HEK293 (cell line): ENCODE results near the gene OTX1.

Source experiments
- CTCF ChIA-PET: fragments of 350-600 bp; formaldehyde crosslinking; extraction: SDS; loops from one replicate; lab custom pipeline; 2021; ENCODE audit warnings: antibody characterized with exemption; lab: Yijun Ruan, JAX
- POLR2A ChIA-PET: fragments of 300-600 bp; formaldehyde crosslinking; extraction: SDS; loops from one replicate; lab custom pipeline; 2020; ENCODE audit warnings: antibody characterized with exemption, inconsistent platforms; lab: Yijun Ruan, JAX
- H3K27ac ChIP-seq: fragments of 200-500 bp; sonication (Bioruptor generic); 2 replicates; pipeline ENCODE4 v1.5.1; 2014; ENCODE audit warnings: low read depth, low read length, control low read depth, inconsistent platforms; ENCODE audit errors: extremely low read depth
- H3K36me3 ChIP-seq, 2 experiments: fragments of 200-500 bp in 1 of 2; sonication (Bioruptor generic) in 1 of 2; 1 replicate in 1 of 2; 2 replicates in 1 of 2; pipeline ENCODE4 v1.5.1; 2014 to 2017; ENCODE audit warnings: inconsistent platforms in 2 of 2, low read length in 2 of 2; ENCODE audit not compliant: control insufficient read depth in 2 of 2, insufficient read depth in 1 of 2
- H3K4me1 ChIP-seq: fragments of 200-500 bp; sonication (Bioruptor generic); 2 replicates; pipeline ENCODE4 v1.5.1; 2014; ENCODE audit warnings: mild to moderate bottlenecking, low read length, inconsistent platforms; ENCODE audit not compliant: control insufficient read depth, insufficient read depth
- H3K4me3 ChIP-seq: 2 replicates; pipeline ENCODE4 v1.5.1; 2011; ENCODE audit warnings: low read depth, mild to moderate bottlenecking, control low read depth, low read length, moderate library complexity
- H3K9me3 ChIP-seq: fragments of 200-500 bp; sonication (Bioruptor generic); 2 replicates; pipeline ENCODE4 v1.5.1; 2014; ENCODE audit warnings: low read depth, low read length, inconsistent platforms; ENCODE audit not compliant: control insufficient read depth, insufficient read depth
- PRDM6 ChIP-seq: fragments of 450-650 bp; formaldehyde crosslinking; IDR thresholded peaks from 2 replicates; pipeline ENCODE4 v1.5.1; 2017; ENCODE audit warnings: missing biosample characterization, missing genetic modification characterization
- SP3 ChIP-seq: fragments of 450-650 bp; formaldehyde crosslinking; IDR thresholded peaks from 2 replicates; pipeline ENCODE4 v1.5.1; 2016; ENCODE audit warnings: missing biosample characterization, missing genetic modification characterization
- ZFP41 ChIP-seq: fragments of 450-650 bp; formaldehyde crosslinking; IDR thresholded peaks from 2 replicates; pipeline ENCODE4 v1.5.1; 2016; ENCODE audit warnings: missing biosample characterization, missing genetic modification characterization, borderline replicate concordance
- ZNF184 ChIP-seq: fragments of 450-650 bp; IDR thresholded peaks from 2 replicates; pipeline ENCODE4 v1.5.1; 2018; ENCODE audit warnings: missing biosample characterization, mild to moderate bottlenecking, missing genetic modification characterization
- ZNF280C ChIP-seq: fragments of 450-650 bp; formaldehyde crosslinking; IDR thresholded peaks from 2 replicates; pipeline ENCODE4 v1.5.1; 2016; ENCODE audit warnings: missing biosample characterization, missing genetic modification characterization
- ZNF280D ChIP-seq: fragments of 450-650 bp; formaldehyde crosslinking; IDR thresholded peaks from 2 replicates; pipeline ENCODE4 v1.5.1; 2016; ENCODE audit warnings: missing biosample characterization, missing genetic modification characterization
- ZNF341 ChIP-seq: fragments of 450-650 bp; formaldehyde crosslinking; IDR thresholded peaks from 2 replicates; pipeline ENCODE4; 2016; ENCODE audit warnings: low read depth, missing biosample characterization, missing genetic modification characterization
- ZNF354C ChIP-seq: fragments of 450-650 bp; formaldehyde crosslinking; IDR thresholded peaks from 2 replicates; pipeline ENCODE4 v1.5.1; 2016; ENCODE audit warnings: missing biosample characterization, missing genetic modification characterization, low read depth, borderline replicate concordance
- ZNF366 ChIP-seq: fragments of 450-650 bp; formaldehyde crosslinking; conservative IDR thresholded peaks from 2 replicates; pipeline ENCODE4 v1.5.1; 2016; ENCODE audit warnings: missing biosample characterization, missing genetic modification characterization
- ZNF544 ChIP-seq: fragments of 450-650 bp; formaldehyde crosslinking; IDR thresholded peaks from 2 replicates; pipeline ENCODE4 v1.5.0; 2017; ENCODE audit warnings: missing biosample characterization, missing genetic modification characterization
- ZNF624 ChIP-seq: fragments of 450-650 bp; formaldehyde crosslinking; IDR thresholded peaks from 2 replicates; pipeline ENCODE4 v1.5.1; 2017; ENCODE audit warnings: missing biosample characterization, missing genetic modification characterization
- ZNF670 ChIP-seq: fragments of 450-650 bp; formaldehyde crosslinking; IDR thresholded peaks from 2 replicates; pipeline ENCODE4 v1.5.1; 2016; ENCODE audit warnings: missing biosample characterization, missing genetic modification characterization, low read depth
- ZNF701 ChIP-seq: fragments of 450-650 bp; formaldehyde crosslinking; IDR thresholded peaks from 2 replicates; pipeline ENCODE4 v1.5.1; 2016; ENCODE audit warnings: missing biosample characterization, missing genetic modification characterization
- TF ChIP-seq, protein P1 (sequence below): fragments of 450-650 bp; IDR thresholded peaks from 2 replicates; pipeline ENCODE4 v1.5.1; 2018; ENCODE audit warnings: missing biosample characterization, missing genetic modification characterization
- TF ChIP-seq, protein P2 (sequence below): fragments of 450-650 bp; formaldehyde crosslinking; IDR thresholded peaks from 2 replicates; pipeline ENCODE4 v1.5.1; 2016; ENCODE audit warnings: missing biosample characterization, missing genetic modification characterization, borderline replicate concordance

Gene OTX1

DNA sequence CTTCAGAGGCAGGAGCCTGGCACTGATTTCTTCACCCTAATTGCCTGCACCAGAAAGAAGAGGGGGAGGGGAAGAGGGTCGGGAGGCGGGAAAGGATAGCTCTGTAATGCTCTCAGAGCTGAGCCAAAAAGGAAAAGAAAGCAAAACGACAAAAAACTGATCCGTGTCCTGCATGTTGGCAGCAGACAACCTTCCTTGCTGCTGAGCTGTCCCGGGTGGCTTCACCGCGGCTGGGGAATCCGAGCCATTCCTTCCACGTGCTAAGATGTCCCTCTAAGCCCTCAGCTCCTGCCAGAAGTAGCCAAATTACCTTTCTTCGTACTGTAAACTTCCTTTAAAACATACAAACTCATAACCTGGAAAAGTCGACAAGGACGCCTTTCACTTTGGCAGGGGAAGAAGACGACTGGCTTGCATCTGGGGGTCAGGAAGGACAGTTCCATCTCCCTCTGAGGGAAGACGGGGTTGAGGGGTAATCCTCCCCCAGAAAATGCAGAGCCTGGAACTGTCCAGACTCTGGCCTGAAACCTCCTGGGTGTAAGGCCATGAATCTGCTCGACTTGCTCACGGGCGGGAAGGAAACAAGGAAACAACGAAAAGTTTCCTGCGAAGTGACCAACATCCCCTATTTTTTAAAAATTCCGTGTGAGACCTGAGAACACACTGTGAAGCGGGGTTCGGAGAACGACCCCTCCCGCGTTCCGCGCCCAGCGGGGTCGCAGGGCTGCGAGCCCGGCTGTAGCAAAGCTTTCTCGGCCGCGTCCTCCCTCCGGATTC is 7.7 kb downstream of the OTX1 start:
- no peak overlapping the region for H3K4me3 ChIP-seq
- no peak overlapping the region for H3K27ac ChIP-seq
- H3K9me3 ChIP-seq = no peaks in the 10 kb centered on the region
- ChIA-PET POLR2A (no interaction called here), CTCF (interaction anchor here (0.6 kb wide), 1 partner anchor 94 kb away, joined by 4 read pairs; no protein-coding TSS in a partner anchor)
- TF ChIP-seq ZNF184 (tag by site-specific recombination) (no peak), ZNF670 (no peak), ZNF280C (tag by site-specific recombination) (no peak), PRDM6 (tag by site-specific recombination) (no peak), ZNF544 (no peak), SP3 (tag by site-specific recombination) (no peak)
- TF ChIP-seq, protein P1, sequence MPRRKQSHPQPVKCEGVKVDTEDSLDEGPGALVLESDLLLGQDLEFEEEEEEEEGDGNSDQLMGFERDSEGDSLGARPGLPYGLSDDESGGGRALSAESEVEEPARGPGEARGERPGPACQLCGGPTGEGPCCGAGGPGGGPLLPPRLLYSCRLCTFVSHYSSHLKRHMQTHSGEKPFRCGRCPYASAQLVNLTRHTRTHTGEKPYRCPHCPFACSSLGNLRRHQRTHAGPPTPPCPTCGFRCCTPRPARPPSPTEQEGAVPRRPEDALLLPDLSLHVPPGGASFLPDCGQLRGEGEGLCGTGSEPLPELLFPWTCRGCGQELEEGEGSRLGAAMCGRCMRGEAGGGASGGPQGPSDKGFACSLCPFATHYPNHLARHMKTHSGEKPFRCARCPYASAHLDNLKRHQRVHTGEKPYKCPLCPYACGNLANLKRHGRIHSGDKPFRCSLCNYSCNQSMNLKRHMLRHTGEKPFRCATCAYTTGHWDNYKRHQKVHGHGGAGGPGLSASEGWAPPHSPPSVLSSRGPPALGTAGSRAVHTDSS (tag by site-specific recombination) = no peak
- H3K4me1 ChIP-seq = no peaks in the 10 kb centered on the region
- H3K36me3 ChIP-seq = peaks cover 0 to 40% of the 10 kb centered on the region in 2 experiments; a peak in 2 of 3 replicates

DNA sequence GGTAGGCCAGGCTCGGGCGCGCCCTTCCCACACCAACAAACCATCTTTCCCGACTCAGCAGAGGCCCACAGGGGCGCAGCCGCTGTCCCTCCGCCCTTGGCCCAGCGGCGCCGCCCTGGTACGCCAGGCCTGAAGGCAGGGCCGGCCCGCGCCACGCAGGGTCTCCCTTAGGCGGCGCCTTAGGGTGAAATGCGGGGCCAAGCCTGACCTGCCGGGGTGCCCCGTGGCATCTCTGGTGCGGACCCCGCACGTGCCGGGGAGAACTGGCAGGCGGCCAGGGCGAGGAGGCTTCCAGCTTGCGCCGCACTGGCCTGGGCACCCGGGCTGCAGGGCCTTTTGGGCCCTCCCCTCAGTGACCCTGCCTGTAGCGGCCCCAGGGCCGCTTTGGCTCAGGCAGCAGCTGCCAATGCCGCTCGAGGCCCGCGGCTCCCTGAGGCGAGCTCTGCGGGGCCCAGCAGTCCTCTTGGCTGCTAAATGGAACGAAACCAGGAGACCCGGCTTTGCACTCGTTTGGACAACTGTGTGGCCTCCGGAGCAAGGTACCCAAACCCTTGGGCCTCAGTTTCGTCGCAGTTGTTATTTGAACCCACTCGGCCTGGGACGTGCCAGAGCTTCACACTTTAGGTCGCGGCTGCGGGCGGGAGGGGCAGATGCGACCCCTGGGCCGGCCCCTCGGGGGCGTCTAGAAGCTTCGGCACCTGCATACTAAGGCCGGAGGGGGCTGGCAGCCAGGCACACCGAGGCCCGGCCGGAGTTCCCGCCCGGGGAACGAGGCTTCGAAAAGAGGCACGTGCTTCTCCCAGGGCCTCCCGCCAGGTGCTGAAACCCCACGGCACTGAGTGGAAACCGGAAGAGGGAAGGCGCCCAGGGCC is 8.5 kb downstream of the OTX1 start:
- H3K4me1 ChIP-seq = peaks cover under 1% of the 10 kb centered on the region; the same call in 1 of the 2 replicates
- H3K9me3 ChIP-seq = no peaks in the 10 kb centered on the region
- H3K4me3 ChIP-seq = no peak overlapping the region
- H3K36me3 ChIP-seq = peaks cover 0 to 32% of the 10 kb centered on the region in 2 experiments; a peak in 2 of 3 replicates
- ChIA-PET CTCF (no interaction called here), POLR2A (no interaction called here)
- TF ChIP-seq ZNF624 (tag by site-specific recombination) (no peak), ZFP41 (no peak), ZNF366 (tag by site-specific recombination) (no peak), ZNF354C (tag by site-specific recombination) (no peak)
- TF ChIP-seq, all 188 proteins: peak for 0
- H3K27ac ChIP-seq = no peak overlapping the region

DNA sequence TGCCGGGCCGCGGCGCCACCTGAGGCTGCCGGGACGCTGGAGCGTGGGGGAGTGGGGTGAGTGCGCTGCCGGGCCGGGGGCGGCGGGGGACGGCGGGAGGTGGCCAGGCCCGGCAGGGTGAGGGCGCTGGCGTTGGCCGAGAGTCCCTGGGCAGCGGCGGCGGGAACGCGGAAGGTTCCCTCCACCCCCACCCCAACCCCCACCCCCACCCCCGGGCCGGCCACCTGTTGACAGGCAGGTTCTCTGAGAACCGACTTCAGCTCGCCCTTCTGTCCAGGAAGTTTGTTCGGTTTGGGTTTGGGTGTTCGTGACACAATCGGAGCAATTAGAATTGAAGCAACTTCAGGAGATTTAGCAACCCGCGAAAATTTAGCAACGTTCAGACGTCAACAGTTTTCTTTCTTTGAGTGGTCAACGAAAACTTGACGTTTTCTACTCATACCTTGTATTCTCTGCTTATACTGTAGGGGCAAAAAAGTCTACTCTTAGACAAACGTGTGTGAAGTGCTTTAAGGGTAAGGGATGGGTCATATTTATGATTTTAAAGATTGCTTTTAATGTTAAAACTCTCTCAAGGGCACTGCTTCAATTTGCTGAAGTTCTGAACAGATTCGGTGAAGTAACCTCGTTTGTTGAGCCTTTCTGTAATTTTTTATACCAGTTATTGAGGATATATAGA is 9.3 kb downstream of the OTX1 start:
- peaks cover 3% of the 10 kb centered on the region; the same call in 1 of the 2 replicates for H3K4me1 ChIP-seq
- H3K4me3 ChIP-seq = no peak overlapping the region
- no peaks in the 10 kb centered on the region for H3K9me3 ChIP-seq
- H3K27ac ChIP-seq = no peak overlapping the region
- peaks cover 0 to 25% of the 10 kb centered on the region in 2 experiments; a peak in 2 of 3 replicates for H3K36me3 ChIP-seq
- CTCF ChIA-PET = no interaction called here
- POLR2A ChIA-PET = interaction anchor here (0.6 kb wide), 1 partner anchor 39 kb away, joined by 4 read pairs; no protein-coding TSS in a partner anchor
- TF ChIP-seq, protein P2, sequence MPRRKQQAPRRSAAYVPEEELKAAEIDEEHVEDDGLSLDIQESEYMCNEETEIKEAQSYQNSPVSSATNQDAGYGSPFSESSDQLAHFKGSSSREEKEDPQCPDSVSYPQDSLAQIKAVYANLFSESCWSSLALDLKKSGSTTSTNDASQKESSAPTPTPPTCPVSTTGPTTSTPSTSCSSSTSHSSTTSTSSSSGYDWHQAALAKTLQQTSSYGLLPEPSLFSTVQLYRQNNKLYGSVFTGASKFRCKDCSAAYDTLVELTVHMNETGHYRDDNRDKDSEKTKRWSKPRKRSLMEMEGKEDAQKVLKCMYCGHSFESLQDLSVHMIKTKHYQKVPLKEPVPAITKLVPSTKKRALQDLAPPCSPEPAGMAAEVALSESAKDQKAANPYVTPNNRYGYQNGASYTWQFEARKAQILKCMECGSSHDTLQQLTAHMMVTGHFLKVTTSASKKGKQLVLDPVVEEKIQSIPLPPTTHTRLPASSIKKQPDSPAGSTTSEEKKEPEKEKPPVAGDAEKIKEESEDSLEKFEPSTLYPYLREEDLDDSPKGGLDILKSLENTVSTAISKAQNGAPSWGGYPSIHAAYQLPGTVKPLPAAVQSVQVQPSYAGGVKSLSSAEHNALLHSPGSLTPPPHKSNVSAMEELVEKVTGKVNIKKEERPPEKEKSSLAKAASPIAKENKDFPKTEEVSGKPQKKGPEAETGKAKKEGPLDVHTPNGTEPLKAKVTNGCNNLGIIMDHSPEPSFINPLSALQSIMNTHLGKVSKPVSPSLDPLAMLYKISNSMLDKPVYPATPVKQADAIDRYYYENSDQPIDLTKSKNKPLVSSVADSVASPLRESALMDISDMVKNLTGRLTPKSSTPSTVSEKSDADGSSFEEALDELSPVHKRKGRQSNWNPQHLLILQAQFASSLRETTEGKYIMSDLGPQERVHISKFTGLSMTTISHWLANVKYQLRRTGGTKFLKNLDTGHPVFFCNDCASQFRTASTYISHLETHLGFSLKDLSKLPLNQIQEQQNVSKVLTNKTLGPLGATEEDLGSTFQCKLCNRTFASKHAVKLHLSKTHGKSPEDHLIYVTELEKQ = no peak
- TF ChIP-seq ZNF701 (tag by site-specific recombination) = no peak
- TF ChIP-seq ZNF341 (tag by site-specific recombination) = no peak
- no peak for TF ChIP-seq ZNF280D (tag by site-specific recombination)
